Motor neuron (in vitro differentiated cells): ENCODE data around the gene NAA80. TPM values are rescaled to one million over a fixed set of nuclear protein-coding genes. Genes with fewer than 3 reads are reported as not detected.

Source experiments
- ATAC-seq, 8 experiments: fragments of 200-7000 bp; cut with Tn5 transposase; replicated peaks in 6 of 8; 2 replicates each; pipeline ENCODE4 v1.8.0; 2021; ENCODE audit warnings: mild to moderate bottlenecking in 8 of 8, moderate library complexity in 8 of 8
- H3K27ac ChIP-seq, 2 donors: fragments of 250-450 bp; sonication (Bioruptor Pico); 2 replicates each; pipeline ENCODE4 v1.9.0; 2021; ENCODE audit warnings: antibody characterized with exemption in 2 of 2, mild to moderate bottlenecking in 2 of 2, moderate library complexity in 1 of 2
- H3K4me1 ChIP-seq, 2 donors: fragments of 250-450 bp; sonication (Bioruptor Pico); replicated peaks in 1 of 2; 2 replicates each; pipeline ENCODE4 v1.6.1; 2021; ENCODE audit warnings: antibody characterized with exemption in 2 of 2, mild to moderate bottlenecking in 2 of 2, moderate library complexity in 1 of 2
- H3K4me3 ChIP-seq, 5 donors: fragments of 250-450 bp; sonication (Bioruptor Pico); 2 replicates each; pipeline ENCODE4 v1.9.0; 2021; ENCODE audit warnings: antibody characterized with exemption in 5 of 5, mild to moderate bottlenecking in 5 of 5, moderate library complexity in 4 of 5
- WGBS, 10 experiments: fragments of 450-650 bp; shearing (Covaris generic); methylation state at CpG; one replicate each; pipeline ENCODE4 v1.0.0; 2022; 5-methylcytosine and 5-hydroxymethylcytosine counted together
- in situ Hi-C, 9 experiments: fragments of 400-800 bp; cut with MboI; loops; one replicate each; pipeline ENCODE4 v1.15.0; 2021; ENCODE audit warnings: low sequenced_read_pairs in 9 of 9, low pct_unique_long_range_greater_than_20kb in 2 of 9; ENCODE audit not compliant: unreplicated experiment in 9 of 9
- total RNA-seq, 8 experiments: library from RNA; unstranded; fragments of 300-600 nt; gene quantifications; 2 replicates each; pipeline versions ENCODE4 v1.2.3 to v1.2.4, GENCODE V29; 2022

Gene NAA80
- total RNA-seq, 8 experiments from 2014 or later = 2.7 to 8.8 (median 5.1) TPM

GRCh38 chr3:50259432-50260026 lies 39.7 kb downstream of the NAA80 start:
- peak in 1 of 8 experiments; percentile 2 for ATAC-seq
- 40 to 100% (median 94%) methylated on average over 1 to 11 of the region's 18 CpGs; no CpG with 5 or more reads in 2 of the 10 experiments for WGBS, 10 experiments
- Histone ChIP-seq H3K4me1 (peaks cover 51 to 57% of the 10 kb centered on the region in 2 donors), H3K4me3 (peak overlapping the region in 1 of 5 donors; percentile 58), H3K27ac (peak overlapping the region; percentile 98 to 100)
- in situ Hi-C loops = no loop called here

- in situ Hi-C loops = no loop called here
- peaks cover 46 to 51% of the 10 kb centered on the region in 2 donors for H3K4me1 ChIP-seq
- H3K27ac ChIP-seq = peak overlapping the region; percentile 82 to 98
- WGBS, 10 experiments = 50 to 80% (median 70%) methylated on average over 1 to 6 of the region's 16 CpGs; no CpG with 5 or more reads in 5 of the 10 experiments
- peak in 1 of 8 experiments; percentile 0 for ATAC-seq
- no peak overlapping the region for H3K4me3 ChIP-seq
Observed at GRCh38 chr3:50258979-50259378, 40.2 kb downstream of the NAA80 start.

GRCh38 chr3:50258029-50258680 lies 41.0 kb downstream of the NAA80 start:
- H3K4me3 ChIP-seq = no peak overlapping the region
- WGBS, 10 experiments = 20 to 100% (median 100%) methylated on average over 1 to 2 of the region's 17 CpGs; no CpG with 5 or more reads in 7 of the 10 experiments
- H3K4me1 ChIP-seq = peaks cover 43 to 46% of the 10 kb centered on the region in 2 donors

GRCh38 chr3:50256978-50257890 lies 42.0 kb downstream of the NAA80 start:
- Histone ChIP-seq H3K27ac (peak overlapping the region; percentile 82 to 98), H3K4me1 (peaks cover 43 to 46% of the 10 kb centered on the region in 2 donors), H3K4me3 (no peak overlapping the region)
- in situ Hi-C loops = no loop called here
- ATAC-seq = no peak
- WGBS, 10 experiments = 14 to 100% (median 96%) methylated on average over 1 to 7 of the region's 20 CpGs; no CpG with 5 or more reads in 5 of the 10 experiments

More at GRCh38 chr3:50258029-50258680, 41.0 kb downstream of the NAA80 start:
- in situ Hi-C loops = no loop called here
- peak in 5 of 8 experiments; percentile 37 to 52 (median 42) for ATAC-seq
- peak overlapping the region; percentile 82 to 98 for H3K27ac ChIP-seq

- no peak overlapping the region for H3K4me3 ChIP-seq
- WGBS, 10 experiments = 73 to 90% (median 80%) methylated on average over 1 to 6 of the region's 9 CpGs; no CpG with 5 or more reads in 7 of the 10 experiments
- H3K27ac ChIP-seq = no peak overlapping the region
- no peak for ATAC-seq
- in situ Hi-C loops = no loop called here
- H3K4me1 ChIP-seq = peaks cover 30 to 38% of the 10 kb centered on the region in 2 donors
Observed at GRCh38 chr3:50255251-50255615, 44.0 kb downstream of the NAA80 start.

- ATAC-seq = peak in 1 of 8 experiments; percentile 3
- WGBS, 10 experiments = 11 to 100% (median 84%) methylated on average over 1 to 7 of the region's 8 CpGs; no CpG with 5 or more reads in 4 of the 10 experiments
- Histone ChIP-seq H3K27ac (peak overlapping the region in 1 of 2 donors; percentile 39), H3K4me3 (no peak overlapping the region), H3K4me1 (peaks cover 27 to 37% of the 10 kb centered on the region in 2 donors)
- in situ Hi-C loops = no loop called here
Observed at GRCh38 chr3:50254577-50255250, 44.5 kb downstream of the NAA80 start.

- in situ Hi-C loops = no loop called here
- no peak overlapping the region for H3K27ac ChIP-seq
- peak in 2 of 8 experiments; percentile 65 to 79 for ATAC-seq
- H3K4me1 ChIP-seq = peaks cover 14 to 31% of the 10 kb centered on the region in 2 donors
- WGBS, 10 experiments = 20 to 100% (median 98%) methylated on average over 1 to 7 of the region's 8 CpGs; no CpG with 5 or more reads in 5 of the 10 experiments
- no peak overlapping the region for H3K4me3 ChIP-seq
Observed at GRCh38 chr3:50251220-50251619, 48.0 kb downstream of the NAA80 start.

GRCh38 chr3:50250514-50250913 lies 48.7 kb downstream of the NAA80 start:
- 100% methylated on average over 1 of the region's 4 CpGs; no CpG with 5 or more reads in 6 of the 10 experiments for WGBS, 10 experiments
- H3K27ac ChIP-seq = no peak overlapping the region
- in situ Hi-C loops = no loop called here
- peaks cover 20 to 36% of the 10 kb centered on the region in 2 donors for H3K4me1 ChIP-seq
- no peak for ATAC-seq
- no peak overlapping the region for H3K4me3 ChIP-seq

GRCh38 chr3:50249457-50249856 lies 49.7 kb downstream of the NAA80 start:
- peaks cover 29 to 43% of the 10 kb centered on the region in 2 donors for H3K4me1 ChIP-seq
- 37 to 90% methylated on average over 2 of the region's 5 CpGs; no CpG with 5 or more reads in 8 of the 10 experiments for WGBS, 10 experiments

GRCh38 chr3:50248387-50248786 lies 50.8 kb downstream of the NAA80 start:
- H3K27ac ChIP-seq = peak overlapping the region in 1 of 2 donors; percentile 91
- H3K4me1 ChIP-seq = peaks cover 29 to 43% of the 10 kb centered on the region in 2 donors
- in situ Hi-C loops = no loop called here
- 0 to 100% (median 10%) methylated on average over 1 to 2 of the region's 3 CpGs; no CpG with 5 or more reads in 7 of the 10 experiments for WGBS, 10 experiments
- no peak overlapping the region for H3K4me3 ChIP-seq
- no peak for ATAC-seq

More at GRCh38 chr3:50249457-50249856, 49.7 kb downstream of the NAA80 start:
- in situ Hi-C loops = no loop called here
- no peak for ATAC-seq
- Histone ChIP-seq H3K27ac (no peak overlapping the region), H3K4me3 (no peak overlapping the region)

- ATAC-seq = peak; percentile 60 to 78 (median 74)
- 0 to 33% methylated on average over 1 to 2 of the region's 10 CpGs; no CpG with 5 or more reads in 8 of the 10 experiments for WGBS, 10 experiments
- peak overlapping the region in 4 of 5 donors; percentile 5 to 29 (median 25) for H3K4me3 ChIP-seq
- in situ Hi-C loops = no loop called here
- H3K4me1 ChIP-seq = peaks cover 42 to 59% of the 10 kb centered on the region in 2 donors
- H3K27ac ChIP-seq = peak overlapping the region; percentile 91 to 94
Observed at GRCh38 chr3:50246517-50246954, 52.7 kb downstream of the NAA80 start.
